ENCODE results near the gene PKMYT1.

Gene PKMYT1

DNA sequence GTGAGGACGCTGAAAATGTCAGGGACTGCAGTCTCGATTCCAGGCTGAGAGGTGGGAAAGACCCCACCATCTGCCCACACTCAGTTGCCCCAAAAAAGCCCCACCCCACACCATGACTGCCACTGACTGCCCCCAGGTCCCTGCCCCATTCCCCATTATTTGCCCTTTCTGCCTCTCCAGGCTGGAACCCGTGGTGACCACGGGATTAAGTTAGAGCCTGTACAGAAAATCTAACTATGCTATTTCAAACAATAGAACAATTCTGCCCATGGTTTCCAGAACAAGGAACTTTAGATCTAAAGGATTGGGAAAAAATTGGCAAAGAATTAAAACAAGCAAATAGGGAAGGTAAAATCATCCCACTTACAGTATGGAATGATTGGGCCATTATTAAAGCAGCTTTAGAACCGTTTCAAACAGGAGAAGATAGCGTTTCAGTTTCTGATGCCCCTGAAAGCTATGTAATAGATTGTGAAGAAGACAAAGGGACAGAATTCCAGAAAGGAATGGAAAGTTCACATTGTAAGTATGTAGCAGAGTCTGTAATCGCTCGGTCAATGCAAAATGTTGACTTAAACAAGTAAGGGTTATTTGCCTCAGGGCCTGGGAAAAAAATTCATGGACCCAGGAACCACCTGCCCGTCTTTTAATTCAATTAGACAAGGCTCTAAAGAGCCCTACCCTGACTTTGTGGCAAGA, 54.1 kb downstream of the PKMYT1 start:
- H3K36me3 ChIP-seq (ENCODE audit: control insufficient read depth, insufficient read depth, low read length), result peaks cover 15% of the 10 kb centered on the region
- no peaks in the 10 kb centered on the region for H3K9me3 ChIP-seq (ENCODE audit: control insufficient read depth, low read length)
- H3K4me1 ChIP-seq (ENCODE audit: control insufficient read depth, insufficient read depth, low read length, poor library complexity, severe bottlenecking), result no peaks in the 10 kb centered on the region
- no peaks in the 10 kb centered on the region for H3K27me3 ChIP-seq (replicated peaks; ENCODE audit: control insufficient read depth, insufficient read depth, low read length, poor library complexity, severe bottlenecking)
- DNase-seq, result no peak
- no peak overlapping the region for H3K4me3 ChIP-seq (ENCODE audit: insufficient read depth, low read depth, low read length, poor library complexity, severe bottlenecking)
- H3K27ac ChIP-seq (ENCODE audit: insufficient read depth, low read length, poor library complexity, severe bottlenecking), result no peak overlapping the region

DNA sequence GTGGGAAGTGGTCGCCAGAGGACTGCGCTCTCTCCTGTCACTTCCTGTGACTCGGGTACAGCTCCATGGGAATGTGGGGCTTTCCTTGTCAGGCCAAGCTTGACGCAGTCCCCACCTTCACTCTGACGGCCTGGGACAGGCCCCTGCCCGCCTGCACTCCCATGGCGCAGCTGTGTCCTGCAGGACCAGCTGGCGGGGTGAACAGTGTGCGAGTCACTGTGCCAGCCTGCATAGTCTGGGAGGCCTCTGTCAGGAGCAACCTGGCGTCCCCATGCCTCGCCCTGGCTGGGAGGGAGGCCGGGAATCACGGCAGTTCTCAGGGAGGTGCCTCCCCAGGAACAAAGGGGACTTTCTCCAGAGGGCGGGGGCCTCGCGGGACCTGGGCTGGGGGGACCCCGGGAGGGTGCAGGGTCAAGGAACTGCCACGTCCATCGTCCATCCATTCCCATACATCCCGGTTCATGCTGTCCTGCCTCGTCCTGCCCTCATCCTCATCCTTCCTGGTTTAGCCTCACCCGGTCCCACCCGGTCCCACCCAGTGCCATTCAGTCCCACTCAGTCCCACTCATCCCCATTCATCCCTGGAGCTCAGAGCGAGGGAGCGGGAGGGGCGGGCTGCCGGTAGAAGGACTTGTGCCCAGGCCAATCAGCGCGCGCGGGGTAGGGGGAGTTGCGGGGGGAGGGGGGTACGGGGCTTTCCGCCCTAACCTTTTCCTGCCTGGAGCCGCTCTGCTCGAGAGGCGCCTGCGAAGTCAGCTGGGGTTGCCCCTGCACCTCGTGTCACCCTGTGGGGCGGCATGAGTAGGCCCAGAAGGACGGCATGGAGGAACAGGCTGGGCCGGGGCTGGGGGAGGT, 55.1 kb downstream of the PKMYT1 start:
- H3K4me3 ChIP-seq (ENCODE audit: insufficient read depth, low read depth, low read length, poor library complexity, severe bottlenecking), result no peak overlapping the region
- no peaks in the 10 kb centered on the region for H3K4me1 ChIP-seq (ENCODE audit: control insufficient read depth, insufficient read depth, low read length, poor library complexity, severe bottlenecking)
- H3K36me3 ChIP-seq (ENCODE audit: control insufficient read depth, insufficient read depth, low read length), result peaks cover 9% of the 10 kb centered on the region
- no peaks in the 10 kb centered on the region for H3K27me3 ChIP-seq (replicated peaks; ENCODE audit: control insufficient read depth, insufficient read depth, low read length, poor library complexity, severe bottlenecking)
- no peak for DNase-seq
- no peak overlapping the region for H3K27ac ChIP-seq (ENCODE audit: insufficient read depth, low read length, poor library complexity, severe bottlenecking)
- no peaks in the 10 kb centered on the region for H3K9me3 ChIP-seq (ENCODE audit: control insufficient read depth, low read length)

DNA sequence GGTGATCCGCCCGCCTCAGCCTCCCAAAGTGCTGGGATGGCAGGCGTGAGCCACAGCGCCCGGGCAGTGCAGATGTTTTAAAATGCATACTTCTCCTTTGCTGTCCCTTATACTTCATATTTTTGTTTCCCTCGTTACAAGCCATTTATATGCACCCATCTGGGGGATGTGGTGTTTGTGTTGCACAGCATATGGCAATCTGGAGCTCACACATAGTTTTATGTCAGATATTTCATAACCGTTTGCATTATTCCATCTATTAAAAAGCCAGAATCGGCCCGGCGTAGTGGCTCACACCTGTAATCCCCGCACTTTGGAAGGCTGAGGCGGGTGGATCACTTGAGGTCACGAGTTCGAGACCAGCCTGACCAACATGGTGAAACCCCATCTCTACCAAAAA, 56.8 kb downstream of the PKMYT1 start:
- H3K9me3 ChIP-seq (ENCODE audit: control insufficient read depth, low read length), result no peaks in the 10 kb centered on the region
- no peak overlapping the region for H3K27ac ChIP-seq (ENCODE audit: insufficient read depth, low read length, poor library complexity, severe bottlenecking)
- no peaks in the 10 kb centered on the region for H3K4me1 ChIP-seq (ENCODE audit: control insufficient read depth, insufficient read depth, low read length, poor library complexity, severe bottlenecking)
- no peak overlapping the region for H3K4me3 ChIP-seq (ENCODE audit: insufficient read depth, low read depth, low read length, poor library complexity, severe bottlenecking)
- H3K27me3 ChIP-seq (replicated peaks; ENCODE audit: control insufficient read depth, insufficient read depth, low read length, poor library complexity, severe bottlenecking), result no peaks in the 10 kb centered on the region
- DNase-seq, result no peak
- peaks cover 3% of the 10 kb centered on the region for H3K36me3 ChIP-seq (ENCODE audit: control insufficient read depth, insufficient read depth, low read length)

Measured in effector memory CD4-positive, alpha-beta T cell (primary cell).